HG03575 (cell line): ENCODE measurements around the gene PXK.
"Not testable (repeated sequence)": the region's sequence is repeated elsewhere in the genome, so short reads cannot be mapped to it uniquely, and the experiment has no call there.

Source experiments
- ATAC-seq: cut with Tn5 transposase; IDR thresholded peaks from one replicate; pipeline ENCODE4 v1.9.1; 2021; ENCODE audit not compliant: unreplicated experiment, insufficient number of reproducible peaks, low FRiP score; ENCODE audit errors: extremely low read depth

PXK gene

GRCh38 chr3:58321791-58322190 lies 10.9 kb upstream of the PXK start:
- ATAC-seq, result no peak

- no peak for ATAC-seq
Observed at GRCh38 chr3:58322793-58323192, 9.9 kb upstream of the PXK start.

DNA sequence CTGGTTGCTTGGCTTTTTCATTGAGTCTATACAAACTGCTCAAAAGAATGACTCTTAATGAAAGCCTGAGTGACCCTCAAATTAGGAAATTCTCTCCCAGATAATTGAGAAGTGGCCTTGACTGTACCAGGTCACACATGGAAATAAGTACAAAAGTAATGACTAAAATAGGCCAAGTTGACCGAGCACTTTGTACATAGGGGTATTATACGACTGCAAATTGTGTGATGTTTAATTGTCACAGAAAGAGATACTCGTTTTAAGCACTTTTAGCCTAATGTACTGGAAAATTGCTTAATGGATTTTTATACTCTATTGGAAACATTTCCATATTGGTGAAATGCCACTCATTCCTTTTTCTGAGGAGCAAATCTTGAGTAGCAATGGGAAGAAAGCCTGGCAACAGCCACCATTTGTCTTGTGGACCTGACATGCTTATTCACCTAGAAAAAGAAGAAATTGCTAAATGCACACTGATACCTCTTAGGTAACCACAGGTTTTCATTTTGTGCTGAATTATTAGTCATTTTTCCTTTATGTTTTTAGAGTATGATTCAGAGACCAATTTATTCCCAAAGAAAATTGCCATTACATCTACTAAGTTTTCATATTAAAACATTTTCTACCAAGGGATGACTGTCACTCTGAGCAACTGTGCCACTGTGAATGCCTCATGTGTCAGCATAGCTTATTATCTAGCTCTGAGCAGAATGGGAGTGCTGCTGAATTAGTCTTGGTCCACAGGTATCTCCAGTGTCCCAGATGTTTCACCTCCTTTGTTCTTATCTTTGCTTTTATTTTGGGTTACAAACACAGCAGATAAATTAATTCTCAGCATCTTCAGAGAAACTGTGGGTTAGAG lies 8.9 kb upstream of the PXK start:
- ATAC-seq, result no peak

DNA sequence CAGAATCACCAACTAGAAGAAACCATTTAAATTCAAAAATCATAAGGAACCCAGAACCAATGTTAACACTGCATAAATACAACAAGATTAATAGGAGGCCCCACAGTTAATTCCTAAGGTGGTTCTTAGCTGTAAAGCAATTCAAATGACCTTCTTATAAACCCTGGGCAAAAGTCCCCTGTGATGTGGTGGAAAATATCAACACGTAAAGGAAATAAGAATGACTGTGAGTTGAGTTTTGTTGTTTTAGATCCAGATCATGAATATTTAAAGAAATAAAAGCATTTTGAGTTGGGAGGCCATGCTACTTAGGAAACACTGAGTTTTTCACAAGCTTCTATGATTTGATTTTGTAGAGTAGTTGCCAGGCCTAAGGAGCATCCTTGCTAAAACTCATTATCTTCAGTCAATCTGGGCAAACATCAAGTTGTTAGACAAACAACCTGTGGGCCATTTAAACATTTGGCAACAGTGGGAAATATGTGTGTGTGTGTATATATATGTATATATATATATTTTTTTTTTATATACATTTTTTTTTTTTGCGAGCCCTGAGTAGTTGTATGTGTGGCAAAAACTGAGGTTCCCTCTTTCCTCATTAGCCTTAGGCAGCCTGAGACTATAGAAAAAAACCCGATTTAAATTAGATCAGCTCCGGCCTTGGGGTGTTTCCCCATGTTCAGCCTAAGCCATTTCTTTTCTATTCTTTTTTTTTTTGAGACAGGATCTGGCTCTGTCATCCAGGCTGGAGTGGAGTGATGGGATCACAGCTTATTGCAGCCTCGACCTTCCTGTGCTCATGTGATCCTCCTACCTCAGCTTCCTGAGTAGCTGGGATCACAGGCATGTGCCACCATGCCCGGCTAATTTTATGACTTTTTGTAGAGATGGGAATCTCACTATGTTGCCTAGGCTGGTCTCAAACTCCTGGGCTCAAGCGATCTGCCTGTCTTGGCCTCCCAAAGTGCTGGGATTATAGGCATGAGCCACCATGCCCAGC lies 8.0 kb upstream of the PXK start:
- no peak for ATAC-seq

DNA sequence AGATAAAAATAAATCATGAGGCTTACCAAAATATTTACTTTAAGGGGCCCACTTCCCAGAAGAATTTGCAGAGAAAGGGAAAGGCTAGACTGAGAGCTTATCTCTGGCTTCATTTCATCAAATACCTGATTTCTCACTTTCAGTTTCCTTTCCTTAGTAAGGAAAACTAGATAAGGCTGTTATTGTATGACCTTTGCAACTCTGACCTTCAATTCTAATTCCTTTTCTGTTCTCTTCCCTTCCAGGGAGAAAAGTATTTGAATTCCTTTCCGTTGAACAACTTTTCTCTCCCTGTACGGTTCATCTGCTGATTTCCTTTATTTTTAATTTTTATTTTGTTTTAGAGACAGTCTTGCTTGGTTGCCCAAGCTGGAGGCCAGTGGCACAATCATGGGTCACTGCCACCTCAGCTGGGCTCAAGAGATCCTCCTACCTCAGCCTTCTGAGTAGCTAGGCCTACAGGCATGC lies 7.1 kb upstream of the PXK start:
- ATAC-seq, result no peak

DNA sequence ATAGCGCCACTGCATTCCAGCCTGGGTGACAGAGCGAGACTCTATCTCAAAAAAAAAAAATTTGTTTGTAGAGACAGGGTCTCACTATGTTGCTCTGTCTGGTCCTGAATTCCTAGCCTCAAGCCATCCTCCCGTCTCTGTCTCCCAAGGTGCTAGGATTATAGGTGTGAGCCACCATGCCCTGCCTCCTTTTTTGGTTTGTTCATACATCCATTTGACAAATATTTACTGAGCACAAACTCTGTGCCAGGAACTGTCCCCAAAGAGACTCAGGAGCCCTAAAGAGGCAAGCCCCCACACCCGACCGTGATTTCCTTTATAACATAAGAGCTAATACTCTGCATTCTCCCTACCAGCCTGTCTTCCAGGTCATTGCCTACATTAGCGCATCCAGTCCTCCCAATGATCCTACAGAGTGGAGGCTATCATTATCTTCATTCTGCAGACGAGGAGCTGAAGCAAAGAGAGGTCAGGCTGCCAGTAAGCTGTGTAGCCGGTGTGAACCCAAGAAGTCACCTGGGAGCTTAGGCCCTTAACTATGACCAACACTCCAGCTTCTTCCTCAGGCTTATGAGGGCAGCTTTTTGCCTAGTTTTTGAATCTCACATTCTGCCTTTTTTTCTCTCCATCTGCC lies 6.3 kb upstream of the PXK start:
- no peak for ATAC-seq

DNA sequence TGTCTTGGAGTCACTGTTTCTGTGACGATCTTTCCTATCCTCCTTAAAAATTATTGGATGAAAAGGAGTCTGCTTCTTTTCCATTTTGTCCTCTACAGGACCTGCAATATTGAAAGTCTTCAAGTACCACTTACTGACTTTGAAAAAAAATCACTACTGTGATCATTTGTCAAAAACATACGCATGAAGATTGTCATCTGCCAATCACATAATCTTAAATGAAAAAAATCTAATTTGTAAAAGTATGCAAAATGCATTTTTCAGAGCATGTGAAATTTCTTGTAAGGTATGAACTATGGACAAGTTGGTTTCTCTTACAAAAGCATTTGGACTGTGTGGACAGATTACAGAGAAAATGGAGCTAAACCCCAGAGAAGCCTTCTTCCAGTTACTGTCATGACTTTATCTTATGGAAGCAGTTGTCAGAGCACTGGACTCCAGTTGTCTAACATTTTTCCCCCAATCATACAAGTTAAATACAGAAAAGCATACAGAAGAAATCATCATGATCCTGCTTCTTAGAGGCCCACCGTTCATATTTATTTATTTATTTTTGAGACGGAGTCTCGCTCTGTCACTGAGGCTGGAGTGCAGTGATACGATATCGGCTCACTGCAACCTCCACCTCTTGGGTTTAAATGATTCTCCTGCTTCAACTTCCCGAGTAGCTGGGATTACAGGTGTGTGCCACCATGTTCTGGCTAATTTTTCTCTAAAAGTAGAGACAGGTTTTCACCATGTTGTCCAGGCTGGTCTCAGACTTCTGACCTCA lies 3.4 kb upstream of the PXK start:
- no peak for ATAC-seq

DNA sequence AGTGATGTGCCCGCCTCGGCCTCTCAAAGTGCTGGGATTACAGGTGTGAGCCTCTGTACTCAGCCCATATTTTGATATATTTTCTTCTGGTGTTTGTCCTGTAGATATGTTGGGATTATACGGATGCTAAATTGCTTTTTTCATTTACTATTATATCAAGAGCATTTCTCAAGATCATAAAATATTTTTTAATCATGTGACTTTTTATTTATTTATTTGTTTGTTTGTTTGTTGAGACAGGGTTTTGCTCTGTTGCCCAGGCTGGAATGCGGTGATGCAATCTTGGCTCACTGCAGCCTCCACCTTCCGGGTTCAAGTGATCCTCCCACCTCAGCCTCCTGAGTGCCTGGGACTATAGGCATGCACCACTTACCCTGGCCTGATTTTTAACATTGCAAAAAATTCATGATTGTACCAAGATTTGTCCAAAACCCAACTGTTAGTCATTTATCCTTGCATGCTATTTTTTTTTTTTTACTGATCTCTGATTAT lies 2.7 kb upstream of the PXK start:
- no peak for ATAC-seq

- no peak for ATAC-seq
Observed at GRCh38 chr3:58331593-58332152, 1.0 kb upstream of the PXK start.

DNA sequence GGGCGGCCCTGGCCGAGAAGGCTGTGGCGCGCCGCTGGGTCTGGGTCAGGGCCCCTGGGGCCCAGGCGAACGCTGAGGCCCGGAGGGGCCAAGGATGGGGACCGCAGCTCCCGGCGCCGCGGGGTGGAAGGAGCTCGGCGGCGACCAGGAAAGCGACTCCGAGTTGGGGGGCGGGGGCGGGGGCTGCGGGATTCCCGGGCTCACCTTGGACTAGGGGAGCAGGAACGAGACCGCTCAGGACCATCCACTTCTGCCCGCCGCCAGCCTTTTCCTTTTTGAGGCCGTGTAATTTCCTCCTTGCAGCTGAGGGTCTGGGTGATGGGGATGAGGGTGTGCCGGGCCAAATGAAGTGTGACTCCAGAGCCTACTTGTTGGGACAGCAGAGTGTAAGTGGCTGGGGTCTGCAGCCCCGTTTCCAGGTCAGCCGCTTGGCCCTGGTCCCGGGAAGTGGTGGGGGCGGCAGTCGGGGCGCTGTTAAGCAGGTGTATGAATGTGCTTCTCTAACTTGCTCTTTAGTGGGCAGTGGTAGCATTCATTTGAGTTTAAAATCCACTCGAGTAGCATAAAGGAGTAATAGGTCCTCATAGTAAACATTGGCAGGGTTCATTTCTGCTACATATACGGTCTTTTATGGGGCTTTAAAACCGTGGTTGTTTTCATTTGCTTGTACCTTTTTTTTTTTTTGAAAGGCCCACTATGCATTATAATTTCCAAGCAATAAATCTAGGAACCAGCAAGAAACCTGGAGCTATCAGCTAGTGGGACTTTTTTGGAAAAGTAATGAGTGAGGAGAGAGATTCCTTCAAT lies 717 bp downstream of the PXK start:
- ATAC-seq, result no peak

DNA sequence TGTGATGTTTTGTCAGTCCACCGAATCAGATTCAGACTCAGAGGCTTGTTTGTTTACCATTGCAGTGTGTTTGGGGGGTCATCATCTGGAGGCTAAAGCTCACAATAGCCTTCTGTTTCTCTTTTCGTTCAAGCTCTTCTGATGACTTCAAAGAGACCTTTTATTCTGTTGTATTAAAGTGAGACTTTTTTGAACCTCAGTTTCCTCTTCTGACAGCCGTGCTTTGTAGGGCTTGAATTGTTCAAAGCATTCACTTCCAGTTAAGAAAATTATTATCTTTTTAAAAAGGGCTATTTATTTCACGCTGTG lies 1.3 kb downstream of the PXK start:
- ATAC-seq, result no peak

GRCh38 chr3:58334506-58334884 lies 1.8 kb downstream of the PXK start:
- ATAC-seq, result no peak

- no peak for ATAC-seq
Observed at GRCh38 chr3:58335652-58335947, 2.9 kb downstream of the PXK start.

DNA sequence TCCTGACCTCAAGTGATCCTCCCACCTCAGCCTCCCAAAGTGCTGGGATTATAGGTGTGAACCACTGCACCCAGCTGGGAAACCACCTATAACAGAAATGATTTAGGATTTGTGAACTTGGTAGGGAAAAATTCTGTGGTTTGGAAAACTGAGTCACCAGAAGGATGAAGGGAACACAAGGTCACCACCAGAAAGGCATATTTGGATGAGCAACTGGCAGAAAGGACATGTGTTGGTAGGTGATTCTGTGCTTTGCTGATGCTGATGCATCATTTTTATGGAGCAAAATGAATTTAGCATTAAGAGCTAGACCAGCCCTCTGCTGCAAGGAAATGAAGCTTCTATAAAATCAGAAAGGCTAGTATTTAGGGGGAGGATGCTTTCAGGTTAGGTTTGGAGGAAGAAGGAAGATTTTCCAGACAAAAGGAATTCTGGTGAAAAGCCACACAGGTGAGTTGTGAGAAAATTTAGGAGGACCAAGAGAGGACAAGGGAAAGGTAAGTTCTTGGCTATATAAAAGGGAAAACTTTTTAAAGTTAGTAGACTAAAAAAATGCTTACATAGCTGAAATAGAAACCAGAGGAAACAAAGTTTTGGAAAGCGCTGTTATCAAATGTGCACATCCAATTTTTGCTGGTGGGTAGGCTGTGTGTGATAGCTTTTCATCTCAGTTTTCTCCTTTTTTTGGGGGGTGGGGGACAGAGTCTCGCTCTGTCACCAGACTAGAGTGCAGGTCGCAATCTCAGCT lies 3.6 kb downstream of the PXK start:
- ATAC-seq, result no peak

- no peak for ATAC-seq
Observed at GRCh38 chr3:58337190-58337589, 4.5 kb downstream of the PXK start.

- not testable (repeated sequence) for ATAC-seq
Observed at GRCh38 chr3:58339146-58339545, 6.5 kb downstream of the PXK start.

- ATAC-seq, result no peak
Observed at GRCh38 chr3:58340594-58341244, 8.0 kb downstream of the PXK start.
